ENCODE data around the gene CDH22.

DNA sequence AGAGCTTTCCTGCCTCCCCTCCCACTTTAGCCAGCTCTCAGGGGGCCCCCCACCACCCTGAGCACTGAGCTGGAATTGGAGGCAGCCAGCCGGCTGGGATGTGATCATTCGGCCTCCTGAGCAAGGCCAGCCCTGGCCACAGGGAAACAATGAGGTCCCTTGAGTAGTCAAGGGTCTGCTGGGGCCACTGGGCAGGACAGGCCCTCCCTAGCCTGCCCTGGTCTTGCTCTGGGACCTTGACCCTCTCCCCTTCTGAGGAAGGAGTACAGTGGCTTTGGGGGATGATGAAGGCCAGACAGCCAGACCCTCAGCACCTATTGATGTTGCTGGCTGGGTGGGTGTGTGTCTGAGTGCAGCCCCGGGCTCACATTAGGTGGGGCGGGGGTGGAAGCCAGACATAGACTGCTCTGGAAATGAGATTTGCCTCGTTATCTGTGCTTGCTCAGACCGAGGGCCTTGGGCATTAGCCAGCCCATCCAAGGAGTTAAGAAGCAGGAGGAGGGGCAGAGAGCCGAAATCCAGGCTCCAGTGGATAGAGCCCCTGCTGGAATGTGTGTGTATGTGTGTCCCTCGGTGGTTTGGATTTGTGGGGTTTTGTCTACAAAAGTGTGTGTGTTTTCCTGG is 168.9 kb downstream of the CDH22 start:
- TF ChIP-seq CTCF (IDR thresholded peaks at IDR 0.05) (no peak), POLR2AphosphoS5 (IDR thresholded peaks at IDR 0.05; ENCODE audit: low read depth, low read length) (no peak)
- TF ChIP-seq, protein P1, sequence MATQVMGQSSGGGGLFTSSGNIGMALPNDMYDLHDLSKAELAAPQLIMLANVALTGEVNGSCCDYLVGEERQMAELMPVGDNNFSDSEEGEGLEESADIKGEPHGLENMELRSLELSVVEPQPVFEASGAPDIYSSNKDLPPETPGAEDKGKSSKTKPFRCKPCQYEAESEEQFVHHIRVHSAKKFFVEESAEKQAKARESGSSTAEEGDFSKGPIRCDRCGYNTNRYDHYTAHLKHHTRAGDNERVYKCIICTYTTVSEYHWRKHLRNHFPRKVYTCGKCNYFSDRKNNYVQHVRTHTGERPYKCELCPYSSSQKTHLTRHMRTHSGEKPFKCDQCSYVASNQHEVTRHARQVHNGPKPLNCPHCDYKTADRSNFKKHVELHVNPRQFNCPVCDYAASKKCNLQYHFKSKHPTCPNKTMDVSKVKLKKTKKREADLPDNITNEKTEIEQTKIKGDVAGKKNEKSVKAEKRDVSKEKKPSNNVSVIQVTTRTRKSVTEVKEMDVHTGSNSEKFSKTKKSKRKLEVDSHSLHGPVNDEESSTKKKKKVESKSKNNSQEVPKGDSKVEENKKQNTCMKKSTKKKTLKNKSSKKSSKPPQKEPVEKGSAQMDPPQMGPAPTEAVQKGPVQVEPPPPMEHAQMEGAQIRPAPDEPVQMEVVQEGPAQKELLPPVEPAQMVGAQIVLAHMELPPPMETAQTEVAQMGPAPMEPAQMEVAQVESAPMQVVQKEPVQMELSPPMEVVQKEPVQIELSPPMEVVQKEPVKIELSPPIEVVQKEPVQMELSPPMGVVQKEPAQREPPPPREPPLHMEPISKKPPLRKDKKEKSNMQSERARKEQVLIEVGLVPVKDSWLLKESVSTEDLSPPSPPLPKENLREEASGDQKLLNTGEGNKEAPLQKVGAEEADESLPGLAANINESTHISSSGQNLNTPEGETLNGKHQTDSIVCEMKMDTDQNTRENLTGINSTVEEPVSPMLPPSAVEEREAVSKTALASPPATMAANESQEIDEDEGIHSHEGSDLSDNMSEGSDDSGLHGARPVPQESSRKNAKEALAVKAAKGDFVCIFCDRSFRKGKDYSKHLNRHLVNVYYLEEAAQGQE (IDR thresholded peaks at IDR 0.05; ENCODE audit: insufficient read depth in 1 of 2, low read depth in 2 of 2, low read length in 1 of 2): no peak
